GM12891 (cell line): ENCODE data around the gene ATP6V1G3.

Experiments used
- PAX5 ChIP-seq: IDR thresholded peaks from 2 replicates; pipeline ENCODE4 v1.6.1; 2011; ENCODE audit warnings: low read length, moderate library complexity, mild to moderate bottlenecking; ENCODE audit not compliant: insufficient read depth, severe bottlenecking
- POLR2A ChIP-seq: IDR thresholded peaks from 2 replicates; pipeline ENCODE4 v1.6.1; 2011; ENCODE audit warnings: low read depth, low read length, control low read depth
- POLR2AphosphoS5 ChIP-seq: IDR thresholded peaks from 2 replicates; pipeline ENCODE4 v1.6.1; 2011; ENCODE audit warnings: low read depth, low read length, control low read depth
- POU2F2 ChIP-seq: IDR thresholded peaks from 2 replicates; pipeline ENCODE4 v1.6.1; 2011; ENCODE audit warnings: low read depth, mild to moderate bottlenecking, control low read depth, low read length, moderate library complexity
- SPI1 ChIP-seq: IDR thresholded peaks from 2 replicates; pipeline ENCODE4 v1.6.1; 2011; ENCODE audit warnings: low read depth, low read length, control low read depth
- TAF1 ChIP-seq: IDR thresholded peaks from 2 replicates; pipeline ENCODE4 v1.6.1; 2011; ENCODE audit warnings: low read depth, low read length, control low read depth

DNA sequence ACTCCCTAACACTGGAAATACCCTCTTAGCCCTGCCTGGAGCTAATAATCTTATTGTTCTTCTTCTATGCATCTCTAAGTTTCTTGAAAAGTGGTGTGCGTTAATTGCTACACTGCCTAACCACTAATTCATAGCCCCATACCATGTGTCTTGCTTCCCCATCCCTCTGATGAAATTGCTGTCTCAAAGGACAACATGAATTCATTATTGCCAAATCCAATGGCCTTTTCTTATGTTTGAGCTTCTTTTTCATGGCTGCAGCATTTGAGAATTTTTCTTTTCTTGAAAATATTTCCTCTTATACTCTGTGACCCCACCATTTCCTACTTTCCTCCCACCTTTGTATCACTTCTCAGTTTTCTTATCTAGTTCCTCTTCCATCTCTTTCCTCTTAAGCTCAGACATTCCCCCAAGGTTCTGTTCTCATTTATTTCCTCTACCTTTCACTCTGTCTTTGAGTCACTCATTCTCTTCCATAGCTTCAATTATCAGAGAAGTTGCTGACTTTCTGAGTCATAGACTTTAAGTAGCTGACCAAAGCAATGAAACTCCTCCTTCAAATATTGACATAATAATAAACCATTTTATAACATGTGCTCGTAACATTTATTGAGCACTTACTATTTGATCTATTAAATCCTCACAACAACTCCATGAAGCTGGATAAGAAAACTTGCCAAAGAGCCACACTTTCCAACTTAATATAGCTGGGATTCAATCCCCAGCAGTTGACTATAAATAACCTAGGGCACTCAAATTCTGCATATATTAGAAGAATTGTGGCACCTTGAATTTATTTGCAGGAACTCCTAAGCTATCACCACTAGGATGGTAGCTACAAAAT is 35.5 kb upstream of the ATP6V1G3 start:
- TF ChIP-seq POLR2AphosphoS5 (no peak), POLR2A (no peak), TAF1 (no peak), SPI1 (peak; percentile 78), POU2F2 (no peak), PAX5 (no peak)
